Measurements from ENCODE around the gene TMEM52B. TPM values are rescaled to one million over a fixed set of nuclear protein-coding genes. Genes with fewer than 3 reads are reported as not detected.

The TMEM52B gene
- total and polyA plus RNA-seq, 7 donors: 0.12 to 1.2 TPM; not detected in 5

DNA sequence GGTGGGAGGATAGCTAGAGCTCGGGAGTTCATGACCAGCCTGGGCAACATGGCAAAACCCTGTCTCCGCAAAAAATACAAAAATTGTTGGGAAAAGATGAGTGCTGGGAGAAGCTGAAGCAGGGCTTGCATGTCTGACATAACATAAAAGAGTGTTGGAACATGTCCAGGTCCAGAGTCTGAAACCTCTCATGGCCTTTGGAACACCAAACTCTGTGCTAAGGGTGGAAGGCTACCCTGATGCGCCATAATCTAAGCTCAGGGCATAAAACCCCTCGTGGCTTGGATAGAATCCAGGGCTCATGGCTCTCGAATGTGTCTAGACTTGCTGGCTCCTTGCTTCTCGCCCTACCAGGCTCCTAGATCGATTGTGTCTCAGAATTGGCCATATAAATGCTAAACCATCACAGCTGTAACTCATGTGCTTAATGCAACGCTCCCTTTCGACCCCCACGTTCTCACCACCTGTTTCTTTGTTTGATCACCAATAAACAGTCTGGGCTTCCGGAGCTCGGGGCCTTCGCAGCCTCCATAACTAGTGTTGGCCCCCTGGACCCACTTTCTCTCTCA, 42.1 kb upstream of the TMEM52B start:
- H3K9me3 ChIP-seq: no peaks in the 10 kb centered on the region
- H3K4me1 ChIP-seq: no peaks in the 10 kb centered on the region
- no peak for DNase-seq
- H3K4me3 ChIP-seq: no peak overlapping the region
- H3K27me3 ChIP-seq: no peaks in the 10 kb centered on the region
- H3K27ac ChIP-seq: no peak overlapping the region
- intact Hi-C loops (cut with DNase I): loop anchor here (5.0 kb wide), 1 partner anchor 384 kb away; no protein-coding TSS in a partner anchor
- H3K36me3 ChIP-seq: no peaks in the 10 kb centered on the region
- TF ChIP-seq EP300 (IDR thresholded peaks at IDR 0.05) (no peak), POLR2A (IDR thresholded peaks at IDR 0.05) (no peak), POLR2AphosphoS5 (IDR thresholded peaks at IDR 0.05) (no peak)
- TF ChIP-seq, protein P1, sequence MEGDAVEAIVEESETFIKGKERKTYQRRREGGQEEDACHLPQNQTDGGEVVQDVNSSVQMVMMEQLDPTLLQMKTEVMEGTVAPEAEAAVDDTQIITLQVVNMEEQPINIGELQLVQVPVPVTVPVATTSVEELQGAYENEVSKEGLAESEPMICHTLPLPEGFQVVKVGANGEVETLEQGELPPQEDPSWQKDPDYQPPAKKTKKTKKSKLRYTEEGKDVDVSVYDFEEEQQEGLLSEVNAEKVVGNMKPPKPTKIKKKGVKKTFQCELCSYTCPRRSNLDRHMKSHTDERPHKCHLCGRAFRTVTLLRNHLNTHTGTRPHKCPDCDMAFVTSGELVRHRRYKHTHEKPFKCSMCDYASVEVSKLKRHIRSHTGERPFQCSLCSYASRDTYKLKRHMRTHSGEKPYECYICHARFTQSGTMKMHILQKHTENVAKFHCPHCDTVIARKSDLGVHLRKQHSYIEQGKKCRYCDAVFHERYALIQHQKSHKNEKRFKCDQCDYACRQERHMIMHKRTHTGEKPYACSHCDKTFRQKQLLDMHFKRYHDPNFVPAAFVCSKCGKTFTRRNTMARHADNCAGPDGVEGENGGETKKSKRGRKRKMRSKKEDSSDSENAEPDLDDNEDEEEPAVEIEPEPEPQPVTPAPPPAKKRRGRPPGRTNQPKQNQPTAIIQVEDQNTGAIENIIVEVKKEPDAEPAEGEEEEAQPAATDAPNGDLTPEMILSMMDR (IDR thresholded peaks at IDR 0.05): no peak
- 63 to 80% methylated on average over 13 of the region's 13 CpGs for WGBS, 2 donors

DNA sequence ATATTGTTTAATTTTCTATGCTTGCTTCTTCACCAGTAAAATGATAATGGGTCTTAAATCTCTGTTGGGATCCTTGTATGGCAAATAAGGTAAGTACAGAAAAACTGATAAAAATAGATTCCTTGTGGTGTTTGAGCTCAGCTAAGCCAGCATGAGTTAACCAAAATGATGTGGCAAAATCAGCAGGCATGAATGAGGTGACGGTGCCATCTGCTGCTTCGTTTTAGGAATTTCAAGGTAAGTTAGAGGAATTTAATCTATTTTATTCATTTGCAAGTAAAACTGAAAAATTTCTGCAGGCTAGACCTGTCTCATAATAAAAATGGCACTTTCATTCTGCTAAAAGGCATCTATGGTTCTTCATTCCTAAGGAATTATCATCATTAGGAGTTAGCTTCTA, 38.8 kb upstream of the TMEM52B start:
- Histone ChIP-seq H3K4me1 (peaks cover 0 to 13% (median 5%) of the 10 kb centered on the region in 4 donors), H3K9me3 (no peaks in the 10 kb centered on the region), H3K27ac (no peak overlapping the region), H3K27me3 (no peaks in the 10 kb centered on the region), H3K36me3 (no peaks in the 10 kb centered on the region), H3K4me3 (no peak overlapping the region)
- no peak for DNase-seq
- TF ChIP-seq EP300 (IDR thresholded peaks at IDR 0.05) (no peak), POLR2AphosphoS5 (IDR thresholded peaks at IDR 0.05) (no peak), POLR2A (IDR thresholded peaks at IDR 0.05) (no peak)
- TF ChIP-seq, protein P1 (IDR thresholded peaks at IDR 0.05): peak in 3 of 4 experiments; percentile 29 to 31 (median 30)
- 16 to 21% methylated on average over 2 of the region's 2 CpGs for WGBS, 2 donors
- intact Hi-C loops (cut with DNase I): loop anchor here (5.0 kb wide), 1 partner anchor 108 kb away; the partner anchor contains the start of gene CLEC9A

DNA sequence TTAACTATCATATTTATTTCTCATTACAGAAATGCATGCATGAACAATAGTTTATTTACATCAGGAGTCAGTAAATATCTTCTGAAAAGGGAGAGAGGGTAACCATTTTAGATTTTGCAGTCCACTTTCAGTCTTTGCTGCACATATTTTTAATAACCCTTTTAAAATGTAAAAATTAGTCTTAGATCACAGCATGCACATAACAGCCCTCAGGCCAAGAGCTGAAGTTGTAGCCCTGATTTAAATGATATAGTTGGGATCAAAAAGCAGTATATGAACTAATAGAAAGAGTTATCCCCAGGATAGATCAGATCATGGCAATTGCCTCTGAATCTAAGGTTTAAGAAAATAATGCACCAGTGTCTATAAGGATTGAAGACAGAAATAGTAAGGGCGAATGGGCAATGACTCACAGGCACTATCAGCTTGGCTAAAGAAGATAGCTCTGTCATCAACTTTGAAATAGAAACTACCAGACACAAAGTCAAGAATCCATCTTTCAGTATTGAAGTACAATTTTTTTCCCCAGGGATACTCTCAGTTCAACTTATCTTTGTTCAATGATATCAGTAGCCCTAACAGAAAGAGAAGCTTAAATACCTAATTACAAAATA, 35.7 kb upstream of the TMEM52B start:
- TF ChIP-seq POLR2A (IDR thresholded peaks at IDR 0.05): no peak
- no peak for TF ChIP-seq EP300 (IDR thresholded peaks at IDR 0.05)
- no peak for TF ChIP-seq POLR2AphosphoS5 (IDR thresholded peaks at IDR 0.05)
- TF ChIP-seq, protein P1 (IDR thresholded peaks at IDR 0.05): no peak
- no peak overlapping the region for H3K27ac ChIP-seq
- DNase-seq: no peak
- intact Hi-C loops (cut with DNase I): loop anchor here (5.0 kb wide), 1 partner anchor 111 kb away; the partner anchor contains the start of gene CLEC9A
- H3K9me3 ChIP-seq: no peaks in the 10 kb centered on the region
- no peaks in the 10 kb centered on the region for H3K27me3 ChIP-seq
- no peaks in the 10 kb centered on the region for H3K36me3 ChIP-seq
- WGBS, 2 donors: 0 to 37% methylated on average over 1 of the region's 1 CpG
- H3K4me1 ChIP-seq: peaks cover 0 to 13% (median 5%) of the 10 kb centered on the region in 4 donors
- H3K4me3 ChIP-seq: no peak overlapping the region

DNA sequence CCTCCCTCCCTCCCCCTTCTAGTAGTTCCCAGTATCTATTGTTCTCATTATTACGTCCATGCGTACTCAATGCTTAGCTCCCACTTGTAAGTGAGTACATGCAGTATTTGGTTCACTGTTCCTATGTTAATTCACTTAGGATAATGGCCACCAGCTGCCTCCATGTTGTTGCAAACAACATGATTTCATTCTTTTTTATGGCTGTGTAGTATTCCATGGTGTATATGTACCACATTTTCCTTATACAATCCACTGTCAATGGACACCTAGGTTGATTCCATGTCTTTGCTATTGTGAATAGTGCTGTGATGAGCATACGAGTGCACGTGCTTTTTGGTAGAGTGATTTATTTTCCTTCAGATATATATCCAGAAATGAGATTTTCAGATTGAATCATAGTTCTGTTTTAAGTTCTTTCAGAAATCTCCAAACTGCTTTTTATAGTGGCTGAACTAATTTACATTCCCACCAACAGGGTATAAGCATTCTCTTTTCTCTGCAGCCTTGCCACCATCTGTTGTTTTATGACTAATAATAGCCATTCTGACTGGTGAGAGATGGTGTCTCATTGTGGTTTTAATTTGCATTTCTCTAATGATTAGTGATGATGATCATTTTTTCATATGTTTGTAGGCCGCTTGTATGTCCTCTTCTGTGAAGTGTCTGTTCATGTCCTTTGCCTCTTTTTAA, 31.0 kb upstream of the TMEM52B start:
- no peak for DNase-seq
- WGBS, 2 donors: 80 to 88% methylated on average over 5 of the region's 5 CpGs
- intact Hi-C loops (cut with DNase I): no loop called here

DNA sequence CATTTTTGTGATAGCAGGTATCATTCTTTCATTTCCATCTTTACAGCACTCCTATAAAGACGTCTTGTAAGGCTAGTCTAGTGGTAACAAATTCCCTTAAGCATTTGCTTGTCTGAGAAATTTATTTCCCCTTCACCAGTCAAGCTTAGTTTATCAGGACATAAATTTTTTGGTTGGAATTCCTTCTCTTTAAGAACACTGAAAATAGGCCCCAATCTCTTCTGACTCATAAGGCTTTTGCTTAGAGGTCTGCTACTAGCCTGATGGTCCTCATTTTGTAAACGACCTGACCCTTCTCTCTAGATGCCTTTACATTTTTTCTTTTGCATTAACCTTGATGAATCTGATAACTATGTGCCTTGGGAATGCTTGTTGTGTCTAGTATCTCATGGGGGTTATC, 27.2 kb upstream of the TMEM52B start:
- no peak for DNase-seq
- TF ChIP-seq POLR2A (IDR thresholded peaks at IDR 0.05) (no peak), EP300 (IDR thresholded peaks at IDR 0.05) (no peak), POLR2AphosphoS5 (IDR thresholded peaks at IDR 0.05) (no peak)
- TF ChIP-seq, protein P1 (IDR thresholded peaks at IDR 0.05): no peak
- H3K4me1 ChIP-seq: peaks cover 0 to 14% (median 10%) of the 10 kb centered on the region in 4 donors
- intact Hi-C loops (cut with DNase I): no loop called here
- no peaks in the 10 kb centered on the region for H3K27me3 ChIP-seq
- H3K9me3 ChIP-seq: no peaks in the 10 kb centered on the region
- WGBS, 2 donors: 72% methylated on average over 2 of the region's 2 CpGs
- H3K4me3 ChIP-seq: no peak overlapping the region
- no peaks in the 10 kb centered on the region for H3K36me3 ChIP-seq
- no peak overlapping the region for H3K27ac ChIP-seq

More for the DNA sequence above, 31.0 kb upstream of the TMEM52B start:
- Histone ChIP-seq H3K27ac (no peak overlapping the region), H3K9me3 (no peaks in the 10 kb centered on the region), H3K36me3 (no peaks in the 10 kb centered on the region), H3K27me3 (no peaks in the 10 kb centered on the region), H3K4me3 (no peak overlapping the region), H3K4me1 (peaks cover 0 to 7% (median 5%) of the 10 kb centered on the region in 4 donors)
- TF ChIP-seq EP300 (IDR thresholded peaks at IDR 0.05) (no peak), POLR2AphosphoS5 (IDR thresholded peaks at IDR 0.05) (no peak), POLR2A (IDR thresholded peaks at IDR 0.05) (no peak)
